HG03460 (cell line): ENCODE results near the gene NAA11.

ENCODE experiments used
- ATAC-seq: cut with Tn5 transposase; IDR thresholded peaks from one replicate; pipeline ENCODE4 v1.9.1; 2021; ENCODE audit not compliant: unreplicated experiment

Gene NAA11

DNA sequence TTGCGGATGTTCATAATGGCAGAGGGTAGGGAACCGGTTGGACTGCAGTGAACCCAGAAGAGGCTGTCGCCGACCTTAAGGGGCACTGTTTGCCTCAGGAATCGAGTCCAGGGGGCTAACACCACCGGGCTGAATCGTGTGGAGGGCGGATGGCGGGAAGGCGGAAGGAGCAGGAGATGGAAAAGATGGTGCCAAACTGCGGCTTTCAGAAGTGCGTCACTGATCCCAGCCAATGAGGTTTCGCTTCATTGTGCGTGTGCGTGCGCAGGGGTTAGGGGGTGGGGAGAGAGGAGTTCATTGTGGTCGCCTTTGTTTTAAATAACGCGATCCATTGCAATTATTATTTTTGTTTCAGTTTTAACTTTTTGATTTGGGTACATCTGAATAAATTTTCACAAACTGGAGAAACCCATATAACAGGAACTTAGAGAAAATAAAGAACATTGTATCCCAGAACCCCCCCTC is at the start of gene NAA11:
Gene NAA11 (minus strand): TSS at position 198 of the 465 bp plus-strand sequence. CDS start 184 bp downstream, at position 14.
- ATAC-seq = no peak

DNA sequence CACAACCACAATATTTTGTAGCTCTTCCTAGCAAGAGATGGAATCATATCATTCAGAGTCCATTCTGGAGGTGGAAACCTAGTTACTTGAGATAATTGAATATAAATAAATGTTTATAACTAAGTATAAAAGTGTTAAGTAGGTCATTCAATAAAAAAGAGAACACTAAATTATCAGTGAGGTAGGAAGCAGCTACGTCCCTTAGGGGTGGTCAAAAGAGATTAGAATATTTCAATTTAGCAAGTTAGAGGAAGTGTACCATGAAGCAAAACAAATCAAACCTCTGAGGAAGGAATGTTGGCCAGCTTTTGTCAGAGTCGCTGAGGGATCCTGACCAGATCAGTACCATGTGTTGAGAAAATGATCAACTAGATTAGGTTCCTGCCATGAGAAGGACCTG is 44.2 kb upstream of the NAA11 start:
- ATAC-seq = no peak

DNA sequence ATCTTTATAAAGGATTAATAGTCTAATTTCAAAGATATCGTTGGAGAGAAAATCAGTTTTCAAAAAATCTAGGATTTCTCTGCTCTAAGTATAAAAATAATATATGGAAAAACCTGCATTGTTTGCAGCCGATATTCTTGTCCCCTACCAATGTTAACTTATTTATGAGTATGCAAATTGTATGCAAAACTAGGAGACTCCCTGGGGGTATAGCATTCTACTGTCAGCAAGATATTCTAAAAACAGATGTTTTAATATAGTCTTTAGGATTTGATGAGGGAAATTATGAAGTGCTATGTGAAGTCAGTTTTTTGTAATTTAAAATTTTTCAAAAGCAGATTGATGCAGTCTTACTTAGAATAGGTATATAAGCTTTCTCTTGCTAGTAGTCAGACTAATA is 41.2 kb upstream of the NAA11 start:
- no peak for ATAC-seq

DNA sequence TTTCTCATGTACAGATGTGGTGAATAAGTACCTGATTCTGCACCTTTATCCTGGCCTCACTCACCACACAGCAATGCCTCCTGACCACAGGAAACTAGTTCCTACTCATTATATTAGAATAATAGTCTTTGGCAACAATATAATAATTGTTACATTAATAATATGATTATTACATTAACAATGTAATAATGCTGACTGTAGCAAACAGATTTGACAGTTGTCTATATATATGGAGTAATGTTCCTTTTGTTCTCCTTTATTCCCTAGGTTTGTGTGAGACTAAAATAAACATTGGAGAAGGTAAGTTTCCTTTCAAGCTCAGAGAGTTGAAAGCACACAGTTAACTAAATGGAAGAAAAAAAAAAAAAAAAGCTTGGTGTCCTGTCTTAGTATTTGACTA is 40.6 kb upstream of the NAA11 start:
- ATAC-seq = no peak

DNA sequence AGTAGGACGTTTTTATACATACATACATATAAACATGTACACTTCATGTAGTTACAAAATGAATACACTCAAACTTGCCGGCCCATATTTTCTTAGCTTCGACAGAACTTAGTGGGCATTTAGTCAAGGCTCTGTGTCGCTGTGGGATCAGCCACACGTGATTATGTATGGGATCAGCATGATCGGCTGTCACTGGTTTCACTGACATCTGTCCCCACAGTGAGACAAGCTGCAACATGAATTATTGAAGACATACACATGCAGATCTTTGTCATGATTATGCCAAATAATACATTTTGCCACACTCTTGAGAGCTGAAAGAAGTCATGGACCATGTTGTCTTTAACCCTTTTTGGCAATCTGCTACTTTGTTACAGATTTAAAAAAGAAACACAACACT is 38.2 kb upstream of the NAA11 start:
- ATAC-seq = no peak

DNA sequence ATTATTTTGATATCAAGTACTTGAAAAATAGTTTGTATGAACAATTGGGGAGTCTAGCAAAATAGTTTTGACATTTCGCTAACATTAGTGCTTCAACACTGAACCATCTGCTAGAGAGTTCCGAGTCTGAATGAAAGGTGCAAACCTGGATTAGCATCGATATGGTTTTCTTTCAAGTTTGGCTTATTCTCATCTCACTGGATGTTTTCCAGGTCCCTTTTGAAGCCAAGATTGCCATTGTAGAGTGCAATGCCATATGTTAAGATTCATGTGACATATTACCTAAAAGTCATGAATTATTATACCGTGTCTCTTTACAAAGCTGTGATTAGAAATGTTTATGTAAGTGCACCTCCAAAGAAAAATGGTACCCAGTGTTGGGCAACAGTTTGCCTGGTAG is 36.8 kb upstream of the NAA11 start:
- ATAC-seq = no peak

DNA sequence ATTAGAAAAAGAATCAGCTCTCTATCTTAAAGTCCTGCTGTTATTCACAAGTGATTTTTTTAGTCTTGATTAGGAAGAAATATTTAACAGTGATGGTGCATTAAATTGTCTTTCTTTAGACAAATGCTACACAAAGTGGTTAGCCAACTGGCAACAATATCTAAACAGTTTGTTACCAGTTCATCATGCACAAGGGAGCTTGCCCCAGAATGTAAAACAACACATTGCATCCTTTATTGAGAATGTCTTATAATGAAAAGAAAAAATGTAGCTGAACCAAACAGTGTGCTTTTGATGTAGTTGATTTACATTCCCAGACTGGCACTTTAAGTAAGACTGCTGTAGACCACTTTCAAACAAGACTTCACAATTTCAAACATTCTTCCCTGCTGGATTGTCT is 34.1 kb upstream of the NAA11 start:
- no peak for ATAC-seq

DNA sequence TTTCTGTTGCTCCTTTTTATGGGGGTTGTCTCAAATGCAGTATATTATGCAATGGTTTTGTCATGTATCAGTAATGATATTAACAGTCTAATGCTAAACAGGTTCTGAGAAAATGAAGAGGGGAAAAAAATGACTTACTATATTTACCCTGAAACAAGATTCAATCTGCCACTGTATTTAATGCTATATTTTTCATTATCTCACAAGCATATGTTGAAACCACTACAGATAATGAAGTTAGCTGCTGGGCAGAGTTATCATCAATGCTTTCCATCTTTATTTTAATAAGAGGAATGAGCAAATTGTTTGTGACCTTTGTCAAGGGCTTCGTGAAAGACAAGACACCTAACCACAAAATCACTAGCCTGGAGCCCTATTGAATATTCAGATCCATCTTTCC is 32.6 kb upstream of the NAA11 start:
- ATAC-seq = no peak

DNA sequence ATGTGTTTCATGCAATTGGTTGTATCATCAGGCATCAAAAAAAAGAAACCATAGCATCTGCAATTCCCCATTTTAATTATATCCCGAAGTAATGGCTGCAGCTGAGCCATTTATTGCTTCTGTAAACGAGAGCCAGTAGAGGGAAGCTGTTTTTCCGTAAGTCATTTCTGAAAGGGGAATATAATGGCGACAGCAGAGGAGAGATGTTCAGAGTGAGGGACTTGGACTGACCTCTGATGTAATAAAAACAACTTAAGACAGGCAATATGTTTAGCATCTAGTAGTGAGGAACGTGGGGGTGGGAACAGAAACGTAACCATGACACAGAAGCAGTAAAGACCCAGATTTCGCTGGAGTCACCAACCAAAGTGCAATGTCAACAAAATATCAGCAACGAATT is 31.5 kb upstream of the NAA11 start:
- ATAC-seq = no peak

DNA sequence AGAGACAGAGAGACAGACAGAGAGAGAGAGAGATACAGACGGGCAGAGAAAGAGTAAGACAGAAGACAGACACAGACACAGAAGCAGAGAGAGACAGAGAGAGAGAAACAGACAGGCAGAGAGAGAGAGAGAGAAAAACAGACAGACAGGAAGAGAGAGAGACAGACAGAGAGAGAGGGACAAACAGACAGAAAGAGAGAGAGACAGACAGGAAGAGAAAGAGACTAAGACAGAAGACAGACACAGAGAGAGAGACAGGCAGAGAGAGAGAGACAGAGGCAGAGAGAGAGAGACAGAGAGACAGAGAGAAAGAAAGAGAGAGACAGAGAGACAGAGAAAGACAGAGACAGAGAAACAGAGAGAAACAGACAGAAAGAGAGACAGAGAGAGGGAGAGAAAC is 27.2 kb upstream of the NAA11 start:
- no peak for ATAC-seq

DNA sequence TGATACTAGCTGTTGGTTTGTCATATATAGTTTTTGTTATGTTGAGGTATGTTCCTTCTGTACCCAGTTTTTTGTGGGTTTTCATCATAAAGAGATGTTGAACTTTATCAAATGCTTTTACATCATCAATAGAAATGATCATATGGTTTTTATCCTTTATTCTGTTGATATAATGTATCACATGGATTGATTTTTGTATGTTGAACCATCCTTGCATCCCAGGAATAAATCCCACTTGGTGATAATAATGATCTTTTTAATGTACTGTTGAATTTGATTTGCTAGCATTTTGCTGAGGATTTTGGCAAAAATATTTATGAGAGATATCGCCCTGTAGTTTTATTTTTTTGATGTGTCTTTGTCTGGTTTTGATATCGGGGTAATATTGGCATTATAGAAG is 22.5 kb upstream of the NAA11 start:
- no peak for ATAC-seq

DNA sequence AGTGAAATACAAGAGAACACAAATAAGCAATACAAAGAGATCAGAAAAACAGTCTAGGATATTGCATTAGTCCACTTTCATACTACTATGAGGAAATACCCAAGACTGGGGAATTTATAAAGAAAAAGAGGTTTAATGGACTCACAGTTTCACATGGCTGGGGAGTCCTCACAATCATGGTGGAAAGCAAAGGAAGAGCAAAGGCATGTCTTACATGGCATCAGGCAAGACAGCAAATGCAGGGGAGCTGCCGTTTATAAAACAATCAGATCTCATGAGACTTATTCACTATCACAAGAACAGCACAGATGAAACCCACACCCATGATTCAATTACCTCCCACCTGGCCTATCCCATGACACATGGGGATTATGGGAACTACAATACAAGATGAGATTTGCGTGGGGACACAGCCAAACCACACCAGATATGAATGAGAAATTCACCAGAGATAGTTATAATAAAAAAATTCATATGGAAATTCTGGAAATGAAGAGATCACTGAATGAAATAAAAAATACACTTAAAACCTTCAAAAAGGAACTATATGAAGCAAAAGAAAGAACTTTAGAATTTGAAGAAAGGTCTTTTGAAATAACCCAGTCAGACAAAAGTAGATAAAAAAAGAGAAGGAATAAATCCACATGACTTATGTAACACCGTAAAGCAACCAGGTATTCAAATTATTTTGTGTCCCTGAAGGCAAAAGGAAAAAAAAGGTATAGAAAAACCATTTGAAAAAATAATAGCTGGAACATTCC is 16.2 kb upstream of the NAA11 start:
- ATAC-seq = no peak

DNA sequence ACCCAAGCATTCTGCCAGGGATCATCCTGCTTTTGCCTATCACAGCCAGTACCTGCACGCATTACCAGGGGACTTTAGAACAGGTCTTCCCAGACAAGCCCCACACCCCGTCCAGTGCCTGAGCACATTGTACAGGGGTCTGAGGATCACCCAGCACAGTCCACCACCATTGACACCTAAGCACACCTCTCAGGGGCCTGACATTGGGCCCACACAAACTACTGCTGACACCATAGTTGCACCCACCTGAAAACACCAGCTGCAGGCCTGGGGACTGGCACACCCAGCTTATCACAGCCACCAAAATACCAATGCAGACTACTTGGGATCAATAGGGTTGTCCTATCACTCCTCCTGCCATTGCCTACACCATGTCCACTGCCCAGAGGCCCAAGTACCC is 14.7 kb upstream of the NAA11 start:
- ATAC-seq = no peak

DNA sequence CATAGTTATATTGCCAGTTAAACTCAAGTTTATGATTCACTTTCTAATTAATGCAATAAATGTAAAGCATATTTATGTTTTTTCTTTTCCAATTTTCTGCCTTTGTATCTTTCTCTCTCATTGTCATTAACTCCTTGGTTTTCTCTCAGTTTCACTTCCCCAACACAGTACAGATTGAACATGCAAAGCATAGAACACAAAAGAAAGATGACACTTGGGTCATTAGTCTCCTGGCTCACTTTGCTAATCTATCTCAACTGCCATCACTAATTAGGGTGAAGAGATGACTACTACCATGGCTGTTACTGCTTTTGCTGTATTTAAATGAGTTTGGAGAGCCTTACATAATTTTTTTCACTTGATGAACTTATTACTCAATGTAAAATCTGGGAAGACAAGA is 12.3 kb upstream of the NAA11 start:
- peak; percentile 71 for ATAC-seq

DNA sequence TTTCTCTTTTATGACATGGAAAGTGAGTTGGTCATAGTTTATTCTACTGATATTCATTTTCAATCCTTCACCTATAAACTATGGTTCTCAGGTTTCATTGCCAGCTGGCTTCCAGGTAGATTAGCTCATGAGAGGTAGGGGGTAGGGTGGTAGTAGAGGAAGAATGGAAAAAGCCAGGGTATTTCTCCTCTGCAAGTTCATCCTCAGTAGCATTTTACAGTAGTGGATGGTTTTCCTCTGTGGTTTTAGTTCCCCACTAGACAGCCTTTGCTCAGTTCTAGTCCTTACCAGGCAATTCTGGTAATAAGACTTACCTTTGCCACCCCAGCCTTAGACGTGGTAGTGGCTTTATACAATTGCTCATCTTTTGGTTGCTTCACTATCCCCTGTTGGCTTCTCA is 8.9 kb upstream of the NAA11 start:
- ATAC-seq = no peak

DNA sequence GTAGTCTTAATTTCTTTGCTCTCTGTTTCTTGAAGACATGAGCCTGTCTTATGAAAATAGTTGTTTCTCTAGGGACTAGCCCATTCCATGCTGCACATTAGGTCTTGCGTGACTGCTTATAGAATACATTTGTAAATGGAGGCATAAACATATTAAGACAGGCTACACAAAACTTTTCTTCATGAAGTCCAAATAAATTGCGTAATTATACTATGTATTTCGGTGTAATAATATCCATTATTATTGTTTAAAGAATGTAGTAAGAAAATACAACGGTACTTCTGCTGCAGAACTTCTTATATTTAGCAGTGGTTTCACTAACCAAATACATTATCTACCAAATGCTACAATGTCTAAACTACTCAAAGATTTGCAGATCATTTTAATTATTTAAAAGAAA is 8.5 kb upstream of the NAA11 start:
- ATAC-seq = no peak

DNA sequence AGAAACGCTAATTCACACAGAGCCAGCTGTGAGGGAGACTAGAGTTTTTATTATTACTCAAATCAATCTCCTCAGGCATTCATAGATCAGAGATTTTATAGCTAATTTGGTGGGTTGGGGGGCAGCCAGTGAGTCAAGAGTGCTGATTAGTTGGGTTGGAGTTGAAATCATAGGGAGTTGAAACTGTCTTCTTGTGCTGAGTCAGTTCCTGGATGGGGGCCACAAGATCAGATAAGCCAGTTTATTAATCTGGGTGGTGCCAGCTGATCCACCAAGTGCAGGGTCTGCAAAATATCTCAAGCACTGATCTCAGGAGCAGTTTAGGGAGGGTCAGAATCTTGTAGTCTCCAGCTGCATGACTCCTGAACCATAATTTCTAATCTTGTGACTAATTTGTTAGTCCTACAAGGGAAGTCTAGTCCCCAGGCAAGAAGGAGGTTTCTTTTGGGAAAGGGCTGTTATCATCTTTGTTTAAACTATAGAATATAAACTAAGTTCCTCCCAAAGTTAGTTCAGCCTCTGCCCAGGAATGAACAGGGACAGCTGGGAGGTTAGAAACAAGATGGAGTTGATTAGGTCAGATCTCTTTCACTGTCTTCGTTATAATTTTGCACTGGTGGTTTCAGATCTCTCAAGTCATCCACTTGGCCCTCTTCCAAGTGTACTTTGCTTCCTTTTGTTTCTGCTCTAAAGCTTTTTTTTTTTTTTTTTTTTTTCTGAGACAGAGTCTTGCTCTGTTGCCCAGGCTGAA is 5.4 kb upstream of the NAA11 start:
- ATAC-seq = no peak

DNA sequence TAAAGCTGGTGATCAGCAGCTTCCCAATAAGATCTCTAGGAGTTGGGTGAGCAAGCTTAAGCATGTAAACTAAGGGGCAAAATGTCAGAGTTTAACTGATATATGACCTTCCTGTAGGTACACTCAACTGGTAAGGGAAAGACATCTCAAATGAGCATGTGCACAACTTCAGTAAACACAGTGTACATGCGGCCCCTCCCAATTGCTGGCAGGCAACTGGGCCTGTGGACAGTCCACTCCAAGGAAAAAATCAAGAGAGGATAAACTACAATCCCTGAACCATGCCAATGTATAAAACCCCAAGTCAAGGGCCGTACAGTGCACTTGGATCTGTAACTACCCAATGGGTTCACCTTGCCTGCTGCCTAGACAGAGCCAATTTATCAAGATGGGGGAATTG is 4.9 kb upstream of the NAA11 start:
- no peak for ATAC-seq

DNA sequence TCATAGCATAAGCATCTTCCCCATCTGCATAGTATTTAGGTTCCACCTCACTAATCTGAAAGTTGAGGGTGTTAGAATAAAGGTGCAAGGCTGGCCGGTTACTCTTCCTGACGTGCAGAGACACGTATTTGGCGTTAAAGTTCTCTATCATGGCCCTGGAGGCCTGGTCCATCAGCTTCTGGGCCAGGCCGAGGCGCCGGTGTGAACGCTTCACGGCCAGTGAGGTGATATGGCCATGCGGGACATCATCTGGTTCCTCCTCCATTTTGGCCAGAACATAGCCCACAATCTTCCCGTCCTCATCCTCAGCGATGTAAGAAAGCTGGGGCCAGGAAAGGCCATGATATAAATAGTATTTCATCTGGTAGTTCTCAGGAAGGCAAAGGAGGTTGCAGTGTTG is 425 bp downstream of the NAA11 start:
- no peak for ATAC-seq

DNA sequence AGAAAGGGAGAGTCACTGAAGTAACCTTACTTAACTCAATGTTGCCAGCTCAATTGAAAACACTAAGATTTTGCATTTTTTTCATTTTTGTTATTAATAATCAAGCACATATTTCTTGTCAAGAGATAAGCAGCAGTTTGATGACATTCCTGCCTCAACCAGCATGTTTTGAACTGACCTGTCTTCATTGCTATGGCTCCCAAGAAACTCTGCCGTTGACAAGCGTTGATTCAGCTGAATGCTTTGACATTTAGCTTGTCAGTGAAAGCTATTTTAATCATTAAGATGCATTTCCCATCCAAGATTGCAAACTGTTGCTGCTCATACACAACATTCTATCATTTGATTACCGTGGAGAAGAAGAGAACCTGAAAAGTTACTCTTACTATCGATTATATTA is 5.9 kb downstream of the NAA11 start:
- ATAC-seq = no peak

DNA sequence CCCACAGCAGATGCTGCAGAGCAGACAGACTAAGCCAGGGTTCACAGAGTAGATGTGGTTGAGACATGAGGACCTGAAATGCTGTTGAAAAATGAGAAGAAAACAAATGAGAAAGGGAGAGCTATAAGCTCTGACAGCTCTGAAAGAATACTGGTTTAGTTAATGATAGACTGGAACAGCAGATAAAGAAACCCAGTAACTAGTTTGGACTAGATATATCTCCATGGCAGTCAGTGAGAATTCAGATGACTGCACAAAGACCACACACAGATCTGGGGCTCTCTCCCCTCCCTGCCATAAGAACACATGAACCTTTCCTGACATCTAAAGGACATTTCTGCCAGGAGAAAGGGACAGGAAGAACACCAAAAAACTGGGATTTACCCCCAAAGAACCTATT is 8.2 kb downstream of the NAA11 start:
- ATAC-seq = no peak

DNA sequence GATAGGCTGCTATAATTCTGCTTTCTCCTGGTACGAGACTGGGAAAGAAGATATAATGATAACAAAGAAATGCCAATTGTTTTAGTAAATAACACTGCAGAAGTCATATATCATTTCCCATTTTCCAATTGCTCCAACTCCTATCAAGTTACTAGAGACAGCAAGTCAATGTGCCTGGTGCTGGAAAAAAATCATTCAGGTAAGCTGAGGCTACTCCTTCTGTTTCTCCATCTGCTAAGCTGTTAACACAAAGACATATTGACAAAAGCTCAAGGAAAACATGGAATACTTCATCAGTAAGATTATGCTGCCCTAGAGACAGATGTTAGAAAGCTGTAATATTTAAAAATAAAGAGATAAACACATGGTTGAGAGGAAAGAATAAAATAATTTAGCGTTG is 10.0 kb downstream of the NAA11 start:
- no peak for ATAC-seq

DNA sequence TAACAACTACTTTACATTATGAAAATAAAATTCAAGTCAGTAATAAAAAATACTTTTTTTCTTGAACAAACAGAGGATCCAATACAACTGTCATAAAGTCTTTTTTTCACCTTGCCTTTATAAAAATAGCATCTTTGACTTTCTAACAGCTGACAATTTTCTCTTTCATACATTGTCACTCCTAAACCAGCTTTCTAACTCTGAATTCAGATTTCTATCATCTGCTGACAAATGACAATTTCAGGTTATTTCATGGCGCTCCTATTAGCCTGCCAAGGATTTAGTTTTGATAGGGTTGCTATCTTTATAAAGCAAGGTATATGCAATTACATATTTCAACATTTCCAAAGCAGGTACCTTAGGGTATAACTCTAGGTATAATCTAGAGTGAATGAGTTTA is 14.6 kb downstream of the NAA11 start:
- no peak for ATAC-seq
